Measurements from ENCODE around the gene TIPIN. TPM values are rescaled to one million over a fixed set of nuclear protein-coding genes. Genes with fewer than 3 reads are reported as not detected.

The TIPIN gene
- total and polyA plus RNA-seq, 9 donors, result 4.5 to 12.6 (median 8.0) TPM

GRCh38 chr15:66323312-66323928 lies 33.1 kb downstream of the TIPIN start:
- no peak overlapping the region for H3K27ac ChIP-seq
- H3K4me1 ChIP-seq (ENCODE audit: insufficient read depth), result no peaks in the 10 kb centered on the region
- TF ChIP-seq POLR2A (IDR thresholded peaks at IDR 0.05) (no peak), EP300 (IDR thresholded peaks at IDR 0.05) (no peak)
- TF ChIP-seq, protein P1, sequence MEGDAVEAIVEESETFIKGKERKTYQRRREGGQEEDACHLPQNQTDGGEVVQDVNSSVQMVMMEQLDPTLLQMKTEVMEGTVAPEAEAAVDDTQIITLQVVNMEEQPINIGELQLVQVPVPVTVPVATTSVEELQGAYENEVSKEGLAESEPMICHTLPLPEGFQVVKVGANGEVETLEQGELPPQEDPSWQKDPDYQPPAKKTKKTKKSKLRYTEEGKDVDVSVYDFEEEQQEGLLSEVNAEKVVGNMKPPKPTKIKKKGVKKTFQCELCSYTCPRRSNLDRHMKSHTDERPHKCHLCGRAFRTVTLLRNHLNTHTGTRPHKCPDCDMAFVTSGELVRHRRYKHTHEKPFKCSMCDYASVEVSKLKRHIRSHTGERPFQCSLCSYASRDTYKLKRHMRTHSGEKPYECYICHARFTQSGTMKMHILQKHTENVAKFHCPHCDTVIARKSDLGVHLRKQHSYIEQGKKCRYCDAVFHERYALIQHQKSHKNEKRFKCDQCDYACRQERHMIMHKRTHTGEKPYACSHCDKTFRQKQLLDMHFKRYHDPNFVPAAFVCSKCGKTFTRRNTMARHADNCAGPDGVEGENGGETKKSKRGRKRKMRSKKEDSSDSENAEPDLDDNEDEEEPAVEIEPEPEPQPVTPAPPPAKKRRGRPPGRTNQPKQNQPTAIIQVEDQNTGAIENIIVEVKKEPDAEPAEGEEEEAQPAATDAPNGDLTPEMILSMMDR (IDR thresholded peaks at IDR 0.05), result no peak
- H3K9me3 ChIP-seq, result no peaks in the 10 kb centered on the region
- intact Hi-C loops (cut with DNase I), result no loop called here
- DNase-seq, result no peak
- H3K27me3 ChIP-seq, result no peaks in the 10 kb centered on the region
- H3K36me3 ChIP-seq, result no peaks in the 10 kb centered on the region
- H3K4me3 ChIP-seq, result no peak overlapping the region
- WGBS, 3 donors, result 71 to 75% (median 73%) methylated on average over 12 of the region's 12 CpGs

DNA sequence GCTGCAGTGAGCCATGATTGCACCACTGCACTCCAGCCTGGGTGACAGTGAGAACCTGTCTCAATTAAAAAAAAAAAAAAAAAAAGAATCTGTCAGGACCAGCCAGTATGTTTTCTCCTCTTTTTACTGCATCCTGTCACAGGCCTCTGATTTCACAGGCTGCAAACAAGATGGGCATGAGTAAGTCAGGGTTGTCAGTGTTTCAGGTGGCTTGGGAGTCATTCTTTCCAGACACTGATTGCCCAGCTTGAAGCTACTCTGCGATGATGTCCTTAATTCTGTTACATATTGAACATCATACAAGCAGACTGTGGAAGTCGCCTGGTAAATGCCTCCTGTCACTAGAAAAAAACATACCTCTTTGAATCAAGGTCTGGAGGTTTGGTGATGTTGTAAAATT lies 44.3 kb downstream of the TIPIN start:
- intact Hi-C loops (cut with DNase I), result no loop called here
- Histone ChIP-seq H3K36me3 (no peaks in the 10 kb centered on the region), H3K9me3 (no peaks in the 10 kb centered on the region), H3K4me3 (no peak overlapping the region), H3K4me1 (ENCODE audit: insufficient read depth) (no peaks in the 10 kb centered on the region), H3K27me3 (no peaks in the 10 kb centered on the region), H3K27ac (no peak overlapping the region)
- TF ChIP-seq POLR2A (IDR thresholded peaks at IDR 0.05), result no peak
- no peak for TF ChIP-seq EP300 (IDR thresholded peaks at IDR 0.05)
- TF ChIP-seq, protein P1 (IDR thresholded peaks at IDR 0.05), result no peak
- WGBS, 3 donors, result 87 to 93% (median 89%) methylated on average over 2 of the region's 2 CpGs
- DNase-seq, result no peak

DNA sequence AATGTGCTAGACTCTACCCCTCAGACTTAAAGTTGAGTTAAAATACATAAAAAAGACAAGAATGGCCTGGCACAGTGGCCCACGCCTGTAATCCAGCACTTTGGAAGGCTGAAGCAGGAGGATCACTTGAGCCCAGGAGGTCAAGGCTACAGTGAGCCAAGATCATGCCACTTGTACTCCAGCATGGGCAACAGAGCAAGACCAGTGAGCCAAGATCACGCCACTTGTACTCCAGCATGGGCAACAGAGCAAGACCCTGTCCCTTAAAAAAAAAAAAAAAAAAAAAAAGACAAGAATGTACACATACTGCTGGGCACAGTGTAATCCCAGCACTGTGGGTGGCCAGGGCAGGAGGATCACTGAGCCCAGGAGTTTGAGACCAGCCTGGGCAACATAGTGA lies 45.7 kb downstream of the TIPIN start:
- Histone ChIP-seq H3K36me3 (no peaks in the 10 kb centered on the region), H3K4me3 (no peak overlapping the region), H3K27ac (no peak overlapping the region), H3K9me3 (no peaks in the 10 kb centered on the region), H3K4me1 (ENCODE audit: insufficient read depth) (no peaks in the 10 kb centered on the region), H3K27me3 (no peaks in the 10 kb centered on the region)
- WGBS, 3 donors, result 89 to 93% (median 90%) methylated on average over 2 of the region's 2 CpGs
- intact Hi-C loops (cut with DNase I), result no loop called here
- TF ChIP-seq, protein P1 (IDR thresholded peaks at IDR 0.05), result no peak
- TF ChIP-seq POLR2A (IDR thresholded peaks at IDR 0.05), result no peak
- TF ChIP-seq EP300 (IDR thresholded peaks at IDR 0.05), result no peak
- DNase-seq, result no peak

GRCh38 chr15:66309828-66310227 lies 46.7 kb downstream of the TIPIN start:
- no peaks in the 10 kb centered on the region for H3K36me3 ChIP-seq
- no peak for DNase-seq

More at GRCh38 chr15:66309828-66310227, 46.7 kb downstream of the TIPIN start:
- H3K9me3 ChIP-seq, result no peaks in the 10 kb centered on the region
- no peaks in the 10 kb centered on the region for H3K27me3 ChIP-seq
- no peak for TF ChIP-seq EP300 (IDR thresholded peaks at IDR 0.05)
- TF ChIP-seq POLR2A (IDR thresholded peaks at IDR 0.05), result no peak
- TF ChIP-seq, protein P1 (IDR thresholded peaks at IDR 0.05), result no peak
- intact Hi-C loops (cut with DNase I), result no loop called here
- WGBS, 3 donors, result 80 to 85% (median 85%) methylated on average over 3 of the region's 3 CpGs
- no peak overlapping the region for H3K4me3 ChIP-seq
- no peaks in the 10 kb centered on the region for H3K4me1 ChIP-seq (ENCODE audit: insufficient read depth)
- H3K27ac ChIP-seq, result no peak overlapping the region
